ENCODE data around the gene GON4L. TPM values are rescaled to one million over a fixed set of nuclear protein-coding genes. Genes with fewer than 3 reads are reported as not detected.

Gene GON4L
- total RNA-seq, 3 donors from 2014 or later (not counting 1 experiment from before 2014, with no cell fraction given), result 127 to 147 (median 146) TPM

- WGBS (ENCODE audit: insufficient coverage), result 60% methylated on average over 19 of the region's 20 CpGs
- TF ChIP-seq CTCF (IDR thresholded peaks at IDR 0.05), result no peak
- H3K9me3 ChIP-seq (ENCODE audit: control insufficient read depth, insufficient read depth, low read length), result no peaks in the 10 kb centered on the region
- H3K36me3 ChIP-seq (ENCODE audit: control insufficient read depth, insufficient read depth, low read length), result peaks cover 20% of the 10 kb centered on the region
- intact Hi-C loops (cut with micrococcal nuclease), result loop anchor here (5.0 kb wide), 1 partner anchor 121 kb away; the partner anchor contains the start of gene ARHGEF2
- no peaks in the 10 kb centered on the region for H3K27me3 ChIP-seq (ENCODE audit: control insufficient read depth, insufficient read depth, low read length)
- Mint-ChIP-seq H3K9me3 (no peaks in the 10 kb centered on the region), H3K36me3 (no peaks in the 10 kb centered on the region), H3K4me1 (peaks cover 44 to 60% of the 10 kb centered on the region in 2 donors), H3K27ac (peak overlapping the region; percentile 95 to 99), H3K27me3 (ENCODE audit: low read depth in 2 of 2) (no peaks in the 10 kb centered on the region), H3K4me3 (peak overlapping the region; percentile 95)
- H3K4me3 ChIP-seq (ENCODE audit: low read length), result peak overlapping the region; percentile 67
- H3K27ac ChIP-seq (ENCODE audit: low read length), result peak overlapping the region; percentile 79
- no peak for ATAC-seq
- no peak for DNase-seq
- H3K4me1 ChIP-seq (ENCODE audit: control insufficient read depth, insufficient read depth, low read length), result peaks cover 33% of the 10 kb centered on the region
Observed at GRCh38 chr1:155856257-155856974, 598 bp downstream of the GON4L start.

- Mint-ChIP-seq H3K4me1 (peaks cover 25 to 39% of the 10 kb centered on the region in 2 donors), H3K4me3 (no peak overlapping the region), H3K9me3 (no peaks in the 10 kb centered on the region), H3K27me3 (ENCODE audit: low read depth in 2 of 2) (no peaks in the 10 kb centered on the region), H3K27ac (peak overlapping the region; percentile 23 to 65), H3K36me3 (no peaks in the 10 kb centered on the region)
- Histone ChIP-seq H3K27me3 (ENCODE audit: control insufficient read depth, insufficient read depth, low read length) (no peaks in the 10 kb centered on the region), H3K4me1 (ENCODE audit: control insufficient read depth, insufficient read depth, low read length) (no peaks in the 10 kb centered on the region), H3K36me3 (ENCODE audit: control insufficient read depth, insufficient read depth, low read length) (peaks cover 37% of the 10 kb centered on the region), H3K4me3 (ENCODE audit: low read length) (no peak overlapping the region), H3K9me3 (ENCODE audit: control insufficient read depth, insufficient read depth, low read length) (no peaks in the 10 kb centered on the region), H3K27ac (ENCODE audit: low read length) (no peak overlapping the region)
- no peak for DNase-seq
- intact Hi-C loops (cut with micrococcal nuclease), result no loop called here
- TF ChIP-seq CTCF (IDR thresholded peaks at IDR 0.05), result no peak
- 95% methylated on average over 2 of the region's 3 CpGs for WGBS (ENCODE audit: insufficient coverage)
- ATAC-seq, result no peak
Observed at GRCh38 chr1:155850345-155850744, 6.7 kb downstream of the GON4L start.

- H3K27ac Mint-ChIP-seq, result peak overlapping the region; percentile 71 to 74
- Histone ChIP-seq H3K36me3 (ENCODE audit: control insufficient read depth, insufficient read depth, low read length) (peaks cover 37% of the 10 kb centered on the region), H3K4me1 (ENCODE audit: control insufficient read depth, insufficient read depth, low read length) (no peaks in the 10 kb centered on the region), H3K9me3 (ENCODE audit: control insufficient read depth, insufficient read depth, low read length) (no peaks in the 10 kb centered on the region), H3K4me3 (ENCODE audit: low read length) (no peak overlapping the region), H3K27ac (ENCODE audit: low read length) (no peak overlapping the region), H3K27me3 (ENCODE audit: control insufficient read depth, insufficient read depth, low read length) (no peaks in the 10 kb centered on the region)
- no peaks in the 10 kb centered on the region for H3K27me3 Mint-ChIP-seq (ENCODE audit: low read depth in 2 of 2)
- intact Hi-C loops (cut with micrococcal nuclease), result no loop called here
- no peak for TF ChIP-seq CTCF (IDR thresholded peaks at IDR 0.05)
- peak in 2 of 3 donors; percentile 21 to 36 for ATAC-seq
- DNase-seq, result peak in 1 of 2 donors; percentile 16
- no peaks in the 10 kb centered on the region for H3K36me3 Mint-ChIP-seq
- H3K4me1 Mint-ChIP-seq, result peaks cover 45 to 56% of the 10 kb centered on the region in 2 donors
- no peaks in the 10 kb centered on the region for H3K9me3 Mint-ChIP-seq
- H3K4me3 Mint-ChIP-seq, result peak overlapping the region; percentile 13
- WGBS (ENCODE audit: insufficient coverage), result no CpG with 5 or more reads among the region's 1 CpG
Observed at GRCh38 chr1:155847823-155848529, 9.0 kb downstream of the GON4L start.
